SK-N-SH treated with all-trans-retinoic acid at 6 μM for 48 hours (cell line): ENCODE measurements around the gene NOS3.

ENCODE experiments used
- ATAC-seq: fragments of 200-7000 bp; cut with Tn5 transposase; 3 replicates; pipeline ENCODE4 v1.9.1; 2020; ENCODE audit warnings: mild to moderate bottlenecking, moderate library complexity
- CSRNP3 ChIP-seq: fragments of 250-450 bp; sonication (Bioruptor Pico); IDR thresholded peaks from 2 replicates; pipeline ENCODE4 v1.5.1; 2021; ENCODE audit warnings: mild to moderate bottlenecking, moderate library complexity
- ISL1 ChIP-seq: fragments of 250-450 bp; sonication (Bioruptor Pico); IDR thresholded peaks from 2 replicates; pipeline ENCODE4 v2.1.2; 2022; ENCODE audit warnings: mild to moderate bottlenecking, moderate library complexity
- OSR1 ChIP-seq: fragments of 250-450 bp; sonication (Bioruptor Pico); IDR thresholded peaks from 2 replicates; pipeline ENCODE4 v1.8.0; 2022; ENCODE audit warnings: moderate library complexity, mild to moderate bottlenecking, inconsistent platforms
- PATZ1 ChIP-seq: fragments of 250-450 bp; sonication (Bioruptor Pico); IDR thresholded peaks from 2 replicates; pipeline ENCODE4 v1.8.0; 2020; ENCODE audit warnings: mild to moderate bottlenecking, moderate library complexity, borderline replicate concordance
- RARB ChIP-seq: fragments of 250-450 bp; sonication (Bioruptor Pico); IDR thresholded peaks from 2 replicates; pipeline ENCODE4 v1.8.0; 2021; ENCODE audit warnings: mild to moderate bottlenecking, moderate library complexity
- SNAI2 ChIP-seq: fragments of 250-450 bp; sonication (Bioruptor Pico); IDR thresholded peaks from 2 replicates; pipeline ENCODE4 v1.5.0; 2020; ENCODE audit warnings: mild to moderate bottlenecking, moderate library complexity
- TCF4 ChIP-seq: fragments of 250-450 bp; sonication (Bioruptor Pico); IDR thresholded peaks from 2 replicates; pipeline ENCODE4 v1.8.0; 2021; ENCODE audit warnings: mild to moderate bottlenecking, moderate library complexity, borderline replicate concordance
- TOX ChIP-seq: fragments of 250-450 bp; sonication (Bioruptor Pico); IDR thresholded peaks from 2 replicates; pipeline ENCODE4 v1.8.0; 2021; ENCODE audit warnings: mild to moderate bottlenecking, moderate library complexity, borderline replicate concordance
- ZC3H10 ChIP-seq: fragments of 250-450 bp; sonication (Bioruptor Pico); IDR thresholded peaks from 2 replicates; pipeline ENCODE4 v1.5.1; 2021; ENCODE audit warnings: mild to moderate bottlenecking, moderate library complexity
- ZNF8 ChIP-seq: fragments of 450-650 bp; formaldehyde crosslinking; IDR thresholded peaks from 2 replicates; pipeline ENCODE4 v1.5.0; 2020; ENCODE audit warnings: mild to moderate bottlenecking, moderate library complexity
- TF ChIP-seq, protein P1 (sequence below): fragments of 250-450 bp; sonication (Bioruptor Pico); IDR thresholded peaks from 2 replicates; pipeline ENCODE4 v1.5.1; 2020; ENCODE audit warnings: low read depth, mild to moderate bottlenecking, moderate library complexity
- TF ChIP-seq, protein P2 (sequence below): fragments of 250-450 bp; sonication (Bioruptor Pico); IDR thresholded peaks from 2 replicates; pipeline ENCODE4 v1.8.0; 2021; ENCODE audit warnings: low read depth, mild to moderate bottlenecking, moderate library complexity, borderline replicate concordance
- TF ChIP-seq, protein P3 (sequence below): fragments of 250-450 bp; sonication (Bioruptor Pico); IDR thresholded peaks from 2 replicates; pipeline ENCODE4 v1.5.0; 2020; ENCODE audit warnings: mild to moderate bottlenecking, moderate library complexity

NOS3 gene

GRCh38 chr7:151043959-151044358 is 53.1 kb downstream of the NOS3 start (continued):
- no peak for TF ChIP-seq PATZ1 (CRISPR knock-in tag)
- TF ChIP-seq CSRNP3 (CRISPR knock-in tag) = no peak
- TF ChIP-seq, protein P1, sequence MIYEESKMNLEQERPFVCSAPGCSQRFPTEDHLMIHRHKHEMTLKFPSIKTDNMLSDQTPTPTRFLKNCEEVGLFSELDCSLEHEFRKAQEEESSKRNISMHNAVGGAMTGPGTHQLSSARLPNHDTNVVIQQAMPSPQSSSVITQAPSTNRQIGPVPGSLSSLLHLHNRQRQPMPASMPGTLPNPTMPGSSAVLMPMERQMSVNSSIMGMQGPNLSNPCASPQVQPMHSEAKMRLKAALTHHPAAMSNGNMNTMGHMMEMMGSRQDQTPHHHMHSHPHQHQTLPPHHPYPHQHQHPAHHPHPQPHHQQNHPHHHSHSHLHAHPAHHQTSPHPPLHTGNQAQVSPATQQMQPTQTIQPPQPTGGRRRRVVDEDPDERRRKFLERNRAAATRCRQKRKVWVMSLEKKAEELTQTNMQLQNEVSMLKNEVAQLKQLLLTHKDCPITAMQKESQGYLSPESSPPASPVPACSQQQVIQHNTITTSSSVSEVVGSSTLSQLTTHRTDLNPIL = no peak
- TF ChIP-seq, all 23 proteins: peak for 0

DNA sequence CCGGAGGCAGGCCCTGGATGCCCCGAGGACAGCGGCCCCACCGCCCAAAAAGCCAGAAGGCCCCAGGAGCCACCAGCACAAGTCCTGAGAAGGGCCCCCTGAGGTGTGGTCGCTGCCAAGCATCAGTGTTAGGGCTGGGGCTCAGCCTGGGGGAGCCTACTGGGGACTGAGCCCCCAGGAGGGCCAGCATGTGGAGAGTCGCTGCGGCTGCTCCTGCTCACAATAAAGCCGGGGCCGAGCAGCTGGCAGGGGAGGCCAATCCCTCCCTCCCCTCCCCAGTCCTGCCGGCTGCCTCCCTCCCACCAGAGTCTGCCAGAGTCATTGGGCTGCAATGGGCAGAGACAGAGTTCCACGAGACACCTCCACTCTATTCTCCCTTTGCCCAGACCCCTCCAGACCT is 54.4 kb downstream of the NOS3 start:
- no peak for ATAC-seq
- TF ChIP-seq PATZ1 (CRISPR knock-in tag) (no peak), ISL1 (CRISPR knock-in tag) (no peak), ZC3H10 (CRISPR knock-in tag) (no peak), TOX (no peak), TCF4 (no peak), RARB (CRISPR knock-in tag) (no peak), SNAI2 (CRISPR knock-in tag) (no peak), OSR1 (CRISPR knock-in tag) (no peak), ZNF8 (CRISPR knock-in tag) (no peak)
- TF ChIP-seq, protein P1 = no peak
- TF ChIP-seq, protein P2, sequence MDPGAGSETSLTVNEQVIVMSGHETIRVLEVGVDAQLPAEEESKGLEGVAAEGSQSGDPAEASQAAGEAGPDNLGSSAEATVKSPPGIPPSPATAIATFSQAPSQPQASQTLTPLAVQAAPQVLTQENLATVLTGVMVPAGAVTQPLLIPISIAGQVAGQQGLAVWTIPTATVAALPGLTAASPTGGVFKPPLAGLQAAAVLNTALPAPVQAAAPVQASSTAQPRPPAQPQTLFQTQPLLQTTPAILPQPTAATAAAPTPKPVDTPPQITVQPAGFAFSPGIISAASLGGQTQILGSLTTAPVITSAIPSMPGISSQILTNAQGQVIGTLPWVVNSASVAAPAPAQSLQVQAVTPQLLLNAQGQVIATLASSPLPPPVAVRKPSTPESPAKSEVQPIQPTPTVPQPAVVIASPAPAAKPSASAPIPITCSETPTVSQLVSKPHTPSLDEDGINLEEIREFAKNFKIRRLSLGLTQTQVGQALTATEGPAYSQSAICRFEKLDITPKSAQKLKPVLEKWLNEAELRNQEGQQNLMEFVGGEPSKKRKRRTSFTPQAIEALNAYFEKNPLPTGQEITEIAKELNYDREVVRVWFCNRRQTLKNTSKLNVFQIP (CRISPR knock-in tag) = no peak

- ATAC-seq = no peak
These were observed 55.1 kb downstream of the NOS3 start for GRCh38 chr7:151045967-151046366.

More at GRCh38 chr7:151045967-151046366, 55.1 kb downstream of the NOS3 start:
- TF ChIP-seq RARB (CRISPR knock-in tag) (no peak), TCF4 (no peak), ISL1 (CRISPR knock-in tag) (no peak), PATZ1 (CRISPR knock-in tag) (no peak), SNAI2 (CRISPR knock-in tag) (no peak)
- TF ChIP-seq, protein P3, sequence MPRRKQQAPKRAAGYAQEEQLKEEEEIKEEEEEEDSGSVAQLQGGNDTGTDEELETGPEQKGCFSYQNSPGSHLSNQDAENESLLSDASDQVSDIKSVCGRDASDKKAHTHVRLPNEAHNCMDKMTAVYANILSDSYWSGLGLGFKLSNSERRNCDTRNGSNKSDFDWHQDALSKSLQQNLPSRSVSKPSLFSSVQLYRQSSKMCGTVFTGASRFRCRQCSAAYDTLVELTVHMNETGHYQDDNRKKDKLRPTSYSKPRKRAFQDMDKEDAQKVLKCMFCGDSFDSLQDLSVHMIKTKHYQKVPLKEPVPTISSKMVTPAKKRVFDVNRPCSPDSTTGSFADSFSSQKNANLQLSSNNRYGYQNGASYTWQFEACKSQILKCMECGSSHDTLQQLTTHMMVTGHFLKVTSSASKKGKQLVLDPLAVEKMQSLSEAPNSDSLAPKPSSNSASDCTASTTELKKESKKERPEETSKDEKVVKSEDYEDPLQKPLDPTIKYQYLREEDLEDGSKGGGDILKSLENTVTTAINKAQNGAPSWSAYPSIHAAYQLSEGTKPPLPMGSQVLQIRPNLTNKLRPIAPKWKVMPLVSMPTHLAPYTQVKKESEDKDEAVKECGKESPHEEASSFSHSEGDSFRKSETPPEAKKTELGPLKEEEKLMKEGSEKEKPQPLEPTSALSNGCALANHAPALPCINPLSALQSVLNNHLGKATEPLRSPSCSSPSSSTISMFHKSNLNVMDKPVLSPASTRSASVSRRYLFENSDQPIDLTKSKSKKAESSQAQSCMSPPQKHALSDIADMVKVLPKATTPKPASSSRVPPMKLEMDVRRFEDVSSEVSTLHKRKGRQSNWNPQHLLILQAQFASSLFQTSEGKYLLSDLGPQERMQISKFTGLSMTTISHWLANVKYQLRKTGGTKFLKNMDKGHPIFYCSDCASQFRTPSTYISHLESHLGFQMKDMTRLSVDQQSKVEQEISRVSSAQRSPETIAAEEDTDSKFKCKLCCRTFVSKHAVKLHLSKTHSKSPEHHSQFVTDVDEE = no peak
